ENCODE results near the gene PTPN13.
"Not testable (repeated sequence)": the region's sequence is repeated elsewhere in the genome, so short reads cannot be mapped to it uniquely, and the experiment has no call there.

The PTPN13 gene

DNA sequence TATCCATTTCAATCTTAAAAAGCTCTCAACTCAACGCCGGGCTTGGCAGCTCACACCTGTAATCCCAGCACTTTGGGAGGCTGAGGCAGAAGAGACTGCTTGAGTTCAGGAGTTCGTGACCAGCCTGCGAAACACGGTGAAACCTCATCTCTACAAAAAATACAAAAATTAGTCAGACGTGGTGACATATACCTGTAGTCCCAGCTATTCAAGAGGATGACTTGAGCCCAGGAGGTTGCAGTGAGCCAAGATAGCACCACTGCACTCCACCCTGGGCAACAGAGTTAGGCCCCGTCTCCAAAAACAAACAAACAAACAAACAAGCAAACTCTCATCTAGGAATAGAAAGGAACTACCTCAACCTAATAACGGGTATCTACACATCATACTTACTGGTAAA lies 50.8 kb downstream of the PTPN13 start:
- no peak for DNase-seq (ENCODE audit: low read depth in 4 of 4, low spot score in 1 of 4)

GRCh38 chr4:86652332-86652932 lies 58.3 kb downstream of the PTPN13 start:
- DNase-seq (ENCODE audit: low read depth in 4 of 4, low spot score in 1 of 4): no peak

DNA sequence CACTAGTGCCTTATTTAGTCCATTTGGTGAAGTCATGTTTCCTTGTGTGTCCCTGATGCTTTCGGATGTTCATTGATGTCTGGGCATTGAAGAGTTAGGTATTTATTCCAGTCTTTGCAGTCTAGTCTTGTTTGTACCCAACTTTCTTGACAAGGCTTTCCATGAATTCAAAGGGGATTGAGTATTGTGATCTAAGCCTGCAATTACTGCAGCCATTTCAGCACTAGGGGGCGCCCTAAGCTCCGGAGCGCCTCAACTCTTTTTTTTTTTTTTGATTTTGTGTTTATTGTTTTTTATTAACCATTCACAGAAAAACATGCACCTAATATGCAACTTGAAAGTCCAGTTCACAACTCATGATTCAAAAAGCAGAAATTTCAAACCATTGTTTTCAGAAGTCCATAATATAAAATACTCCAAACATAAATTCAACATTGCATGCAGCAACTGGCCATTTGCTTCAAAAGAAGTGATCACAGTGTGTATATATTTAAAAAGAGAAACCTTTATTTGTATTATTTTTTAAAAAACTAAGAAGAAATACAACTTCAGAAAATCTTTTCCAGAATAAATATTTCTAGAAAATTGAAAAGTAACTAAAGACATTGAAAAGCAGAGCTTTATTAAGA lies 59.2 kb downstream of the PTPN13 start:
- no peak for DNase-seq (ENCODE audit: low read depth in 4 of 4, low spot score in 1 of 4)

DNA sequence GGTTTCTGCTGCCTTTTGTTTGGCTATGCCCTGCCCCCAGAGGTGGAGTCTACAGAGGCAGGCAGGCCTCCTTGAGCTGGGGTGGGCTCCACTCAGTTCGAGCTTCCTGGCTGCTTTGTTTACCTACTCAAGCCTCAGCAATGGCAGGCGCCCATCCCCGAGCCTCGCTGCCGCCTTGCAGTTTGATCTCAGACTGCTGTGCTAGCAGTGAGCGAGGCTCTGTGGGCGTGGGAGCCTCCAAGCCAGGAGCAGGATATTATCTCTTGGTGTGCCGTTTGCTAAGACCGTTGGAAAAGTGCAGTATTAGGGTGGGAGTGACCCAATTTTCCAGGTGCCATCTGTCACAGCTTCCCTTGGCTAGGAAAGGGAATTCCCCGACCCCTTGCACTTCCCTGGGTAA lies 62.7 kb downstream of the PTPN13 start:
- not testable (repeated sequence) for DNase-seq (ENCODE audit: low read depth in 4 of 4, low spot score in 1 of 4)

DNA sequence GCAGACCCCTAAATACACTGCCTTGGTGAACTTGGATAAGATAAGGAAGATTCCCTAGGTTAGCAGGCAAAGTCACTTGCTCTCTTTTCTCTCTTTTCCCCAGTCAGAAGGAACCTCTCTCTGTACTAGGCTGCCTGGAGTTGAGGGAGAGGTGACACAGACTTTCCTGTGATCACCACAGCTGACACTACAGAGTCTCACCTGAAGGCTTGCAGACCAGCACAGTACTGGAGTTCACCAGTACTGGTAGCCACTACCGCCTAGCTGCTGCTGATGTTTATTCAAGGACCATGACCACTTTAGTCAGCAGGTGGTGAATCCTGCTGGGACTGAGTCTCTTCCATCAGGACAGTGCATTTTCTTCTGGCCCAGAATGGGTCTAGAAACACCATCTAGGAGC lies 63.3 kb downstream of the PTPN13 start:
- DNase-seq (ENCODE audit: low read depth in 4 of 4, low spot score in 1 of 4): no peak

- DNase-seq (ENCODE audit: low read depth in 4 of 4, low spot score in 1 of 4): no peak
Observed at GRCh38 chr4:86657910-86658309, 63.8 kb downstream of the PTPN13 start.

DNA sequence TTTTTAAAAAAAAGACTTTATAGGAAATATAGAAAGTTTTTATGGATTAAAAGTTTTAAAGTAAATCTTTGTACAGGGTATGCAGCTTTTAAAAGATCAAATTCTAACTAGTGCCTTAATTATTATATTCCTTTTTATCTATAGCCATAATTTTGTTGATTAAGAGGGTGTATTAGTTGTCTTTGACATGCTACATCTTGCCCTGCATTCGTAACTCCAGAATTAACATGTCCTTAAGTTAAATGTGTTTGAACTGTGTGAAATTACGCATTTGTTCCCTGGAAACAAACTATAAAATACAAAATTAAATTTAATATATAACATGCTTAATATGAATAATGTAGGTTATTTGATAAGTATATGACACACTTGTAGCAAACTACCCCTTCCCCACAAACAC lies 66.3 kb downstream of the PTPN13 start:
- DNase-seq (ENCODE audit: low read depth in 4 of 4, low spot score in 1 of 4): no peak

DNA sequence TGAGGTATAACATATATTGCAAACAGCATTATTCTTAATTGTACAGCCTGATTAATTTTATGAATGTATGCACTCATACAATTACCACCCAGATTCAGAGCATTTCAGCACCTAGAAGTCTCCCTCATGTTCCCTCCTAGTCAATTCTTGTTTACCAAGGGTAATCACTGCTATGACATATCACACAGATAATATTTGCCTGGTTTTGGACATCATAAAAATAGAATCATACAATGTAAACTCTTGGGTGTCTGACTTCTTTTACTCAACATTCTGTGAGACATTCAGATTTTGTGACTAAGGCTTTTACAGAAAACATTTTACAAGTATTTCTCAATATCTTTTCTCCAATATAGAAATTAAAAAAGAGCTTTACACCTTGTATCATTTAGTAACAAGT lies 66.9 kb downstream of the PTPN13 start:
- DNase-seq (ENCODE audit: low read depth in 4 of 4, low spot score in 1 of 4): no peak

- no peak for DNase-seq (ENCODE audit: low read depth in 4 of 4, low spot score in 1 of 4)
Observed at GRCh38 chr4:86661418-86661817, 67.3 kb downstream of the PTPN13 start.

DNA sequence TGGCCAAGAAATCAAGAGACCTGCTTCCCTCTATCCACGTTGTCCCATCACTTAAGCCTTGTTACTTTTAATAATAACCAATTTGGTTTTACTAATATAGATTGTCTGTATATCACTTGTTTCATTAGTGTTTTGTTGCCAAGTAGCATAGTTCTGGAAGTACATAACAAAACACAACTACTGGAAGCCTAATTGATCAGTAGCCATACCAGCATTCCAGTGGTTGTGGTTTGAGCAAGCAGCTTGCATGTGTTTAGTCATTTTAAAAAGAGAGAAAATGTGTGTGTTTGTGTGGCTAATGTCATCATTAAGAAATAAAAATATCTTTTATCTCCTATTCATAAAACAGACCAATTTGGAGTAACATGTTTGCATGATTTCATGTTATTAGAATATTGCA lies 70.8 kb downstream of the PTPN13 start:
- no peak for DNase-seq (ENCODE audit: low read depth in 4 of 4, low spot score in 1 of 4)

GRCh38 chr4:86670298-86670697 lies 76.2 kb downstream of the PTPN13 start:
- DNase-seq (ENCODE audit: low read depth in 4 of 4, low spot score in 1 of 4): no peak

- DNase-seq (ENCODE audit: low read depth in 4 of 4, low spot score in 1 of 4): no peak
Observed at GRCh38 chr4:86670756-86671155, 76.6 kb downstream of the PTPN13 start.

GRCh38 chr4:86675548-86675947 lies 81.4 kb downstream of the PTPN13 start:
- no peak for DNase-seq (ENCODE audit: low read depth in 4 of 4, low spot score in 1 of 4)

- DNase-seq (ENCODE audit: low read depth in 4 of 4, low spot score in 1 of 4): no peak
Observed at GRCh38 chr4:86678796-86679195, 84.7 kb downstream of the PTPN13 start.

DNA sequence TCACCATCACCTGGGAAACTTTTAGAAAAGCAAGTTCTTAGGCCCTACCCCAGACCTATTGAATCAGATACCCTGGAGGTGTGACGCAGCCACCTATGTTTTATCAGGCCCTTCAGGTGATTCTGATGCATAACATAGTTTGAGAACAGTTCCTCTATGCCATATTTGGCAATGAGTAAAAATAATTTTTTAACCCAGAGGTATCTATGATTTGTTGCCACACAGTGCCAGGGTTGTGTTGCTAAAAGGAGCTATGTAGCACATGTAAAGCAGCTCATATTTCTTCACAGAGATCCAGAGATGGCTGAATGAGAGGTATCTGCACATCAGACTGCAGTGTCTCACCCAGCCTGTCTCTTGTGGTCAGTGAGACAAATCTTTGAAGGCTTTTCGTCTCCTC lies 85.3 kb downstream of the PTPN13 start:
- no peak for DNase-seq (ENCODE audit: low read depth in 4 of 4, low spot score in 1 of 4)

DNA sequence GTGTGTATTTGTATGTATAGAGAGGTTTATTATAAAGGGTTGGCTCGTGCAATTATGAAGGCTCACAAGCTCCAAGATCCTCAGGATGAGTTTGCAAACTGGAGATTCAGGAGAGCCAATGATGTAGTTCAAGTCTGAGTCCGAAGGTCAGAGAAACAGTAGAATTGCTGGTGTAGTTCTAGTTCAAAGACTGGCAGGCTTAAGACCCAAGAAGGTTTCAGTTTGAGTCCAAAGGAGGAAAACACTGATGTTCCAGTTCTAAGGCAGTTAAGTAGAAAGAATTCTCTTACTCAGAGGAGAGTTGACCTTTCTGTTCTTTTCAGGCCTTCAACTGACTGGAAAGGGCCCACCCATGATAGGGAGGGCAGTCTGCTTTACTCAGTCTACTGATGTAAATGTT lies 89.1 kb downstream of the PTPN13 start:
- no peak for DNase-seq (ENCODE audit: low read depth in 4 of 4, low spot score in 1 of 4)

DNA sequence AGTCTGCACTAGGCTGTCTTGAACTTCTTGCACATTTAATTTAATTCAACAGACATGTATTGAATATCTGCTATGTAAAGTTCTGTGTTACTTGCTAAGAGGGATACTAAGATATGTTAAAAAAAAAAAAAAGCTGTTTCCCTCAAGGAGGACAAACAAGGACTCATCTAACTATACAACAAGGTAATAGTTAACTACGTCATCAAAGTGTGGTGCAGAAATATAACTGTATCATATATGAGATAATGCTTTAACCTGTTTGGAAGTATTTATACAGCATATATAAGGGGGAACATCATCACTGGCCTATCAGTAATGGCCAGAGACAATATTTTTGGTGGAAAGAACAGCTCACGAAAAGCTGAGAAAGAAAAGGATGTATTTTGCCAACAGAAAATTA lies 89.9 kb downstream of the PTPN13 start:
- no peak for DNase-seq (ENCODE audit: low read depth in 4 of 4, low spot score in 1 of 4)

GRCh38 chr4:86685401-86685800 lies 91.3 kb downstream of the PTPN13 start:
- DNase-seq (ENCODE audit: low read depth in 4 of 4, low spot score in 1 of 4): no peak

GRCh38 chr4:86686741-86687140 lies 92.6 kb downstream of the PTPN13 start:
- DNase-seq (ENCODE audit: low read depth in 4 of 4, low spot score in 1 of 4): no peak

GRCh38 chr4:86688026-86688425 lies 93.9 kb downstream of the PTPN13 start:
- DNase-seq (ENCODE audit: low read depth in 4 of 4, low spot score in 1 of 4): no peak

GRCh38 chr4:86704601-86705000 lies 110.5 kb downstream of the PTPN13 start:
- no peak for DNase-seq (ENCODE audit: low read depth in 4 of 4, low spot score in 1 of 4)

GRCh38 chr4:86706923-86707597 lies 112.9 kb downstream of the PTPN13 start:
- no peak for DNase-seq (ENCODE audit: low read depth in 4 of 4, low spot score in 1 of 4)

- DNase-seq (ENCODE audit: low read depth in 4 of 4, low spot score in 1 of 4): no peak
Observed at GRCh38 chr4:86717651-86718050, 123.5 kb downstream of the PTPN13 start.

Measured in stimulated activated CD4-positive, alpha-beta T cell treated with anti-CD3 and anti-CD28 coated beads, Interleukin-1b, Interleukin-23, amount 100 ng/mL, for 24 hours (primary cell).